IMR-90 (cell line): ENCODE measurements around the gene NXF1. TPM values are rescaled to one million over a fixed set of nuclear protein-coding genes. Genes with fewer than 3 reads are reported as not detected.

Experiments used
- ATAC-seq: fragments of 200-7000 bp; cut with Tn5 transposase; 2 replicates; pipeline ENCODE4 v1.9.1; 2020; ENCODE audit warnings: low read depth, mild to moderate bottlenecking, moderate library complexity
- BruUV-seq: library from RNA; stranded (reverse); fragments of 400-500 nt; replicated peaks from 2 replicates; lab custom pipeline; 2021; lab: Mats Ljungman, UMichigan
- CTCF ChIA-PET: fragments of 300-600 bp; formaldehyde crosslinking; extraction: SDS; loops from one replicate; lab custom pipeline; 2021; ENCODE audit warnings: antibody characterized with exemption; lab: Yijun Ruan, JAX
- POLR2A ChIA-PET: fragments of 300-600 bp; sonication (Branson Sonifier 250); formaldehyde crosslinking; loops from one replicate; lab custom pipeline; 2022; ENCODE audit warnings: antibody characterized with exemption; ENCODE audit not compliant: unreplicated experiment; lab: Charles Lee
- DNase-seq: peaks from one replicate; pipeline ENCODE4 v3.0.0; 2013
- H2AFZ ChIP-seq: replicated peaks from 2 replicates; pipeline ENCODE3; 2013; ENCODE audit warnings: low read length, mild to moderate bottlenecking; ENCODE audit not compliant: poor library complexity
- H2AK5ac ChIP-seq: 2 replicates; pipeline ENCODE4 v1.6.1; 2013; ENCODE audit warnings: low read depth, low read length, inconsistent platforms
- H2AK9ac ChIP-seq: replicated peaks from 2 replicates; pipeline ENCODE3; 2013; ENCODE audit warnings: mild to moderate bottlenecking, low read depth, low read length, moderate library complexity; ENCODE audit not compliant: poor library complexity
- H2BK120ac ChIP-seq: 2 replicates; pipeline ENCODE4 v1.6.1; 2013; ENCODE audit warnings: low read depth, low read length, inconsistent platforms
- H2BK15ac ChIP-seq: 3 replicates; pipeline ENCODE4 v1.6.1; 2013; ENCODE audit warnings: low read depth, low read length, inconsistent platforms
- H2BK20ac ChIP-seq: 2 replicates; pipeline ENCODE4 v1.6.1; 2013; ENCODE audit warnings: low read depth, mild to moderate bottlenecking, inconsistent platforms, low read length, moderate library complexity
- H2BK5ac ChIP-seq: 2 replicates; pipeline ENCODE4 v1.6.1; 2013; ENCODE audit warnings: mild to moderate bottlenecking, low read depth, low read length, inconsistent platforms; ENCODE audit not compliant: poor library complexity, severe bottlenecking
- H3K14ac ChIP-seq: replicated peaks from 2 replicates; pipeline ENCODE4 v1.6.1; 2013; ENCODE audit warnings: low read depth, low read length, inconsistent platforms
- H3K18ac ChIP-seq: 2 replicates; pipeline ENCODE4 v1.6.1; 2013; ENCODE audit warnings: low read depth, low read length, control low read depth
- H3K23ac ChIP-seq: 2 replicates; pipeline ENCODE4 v1.6.1; 2013; ENCODE audit warnings: low read depth, low read length, inconsistent platforms
- H3K27ac ChIP-seq: 2 replicates; pipeline ENCODE4 v1.5.1; 2013; ENCODE audit warnings: mild to moderate bottlenecking, control low read depth, low read length; ENCODE audit not compliant: insufficient read depth
- H3K27me3 ChIP-seq: 2 replicates; pipeline ENCODE4 v1.6.1; 2013; ENCODE audit warnings: low read length; ENCODE audit not compliant: control insufficient read depth, insufficient read depth
- H3K36me3 ChIP-seq: 2 replicates; pipeline ENCODE4 v1.6.1; 2013; ENCODE audit warnings: low read length, mixed read lengths; ENCODE audit not compliant: control insufficient read depth, insufficient read depth
- H3K4ac ChIP-seq: 2 replicates; pipeline ENCODE4 v1.6.1; 2013; ENCODE audit warnings: low read depth, low read length, inconsistent platforms
- H3K4me1 ChIP-seq: 2 replicates; pipeline ENCODE4 v1.6.1; 2013; ENCODE audit warnings: low read length, mixed read lengths; ENCODE audit not compliant: control insufficient read depth, insufficient read depth
- H3K4me2 ChIP-seq: 2 replicates; pipeline ENCODE4 v1.6.1; 2013; ENCODE audit warnings: low read depth, mild to moderate bottlenecking, control low read depth, low read length, moderate library complexity
- H3K4me3 ChIP-seq: 2 replicates; pipeline ENCODE4 v1.5.1; 2013; ENCODE audit warnings: low read depth, mild to moderate bottlenecking, control low read depth, low read length, moderate library complexity; ENCODE audit not compliant: insufficient read depth
- H3K56ac ChIP-seq: 2 replicates; pipeline ENCODE4 v1.6.1; 2013; ENCODE audit warnings: low read length, inconsistent platforms; ENCODE audit not compliant: insufficient read depth; ENCODE audit errors: extremely low read depth
- H3K79me1 ChIP-seq, 2 experiments: 2 replicates each; pipeline ENCODE4 v1.6.1; 2013; ENCODE audit warnings: low read length in 2 of 2, inconsistent platforms in 1 of 2, low read depth in 1 of 2
- H3K9ac ChIP-seq: 2 replicates; pipeline ENCODE4 v1.6.1; 2013; ENCODE audit warnings: low read depth, low read length, control low read depth
- H3K9me1 ChIP-seq: 2 replicates; pipeline ENCODE4 v1.6.1; 2013; ENCODE audit warnings: low read length, inconsistent platforms; ENCODE audit not compliant: insufficient read depth
- H3K9me3 ChIP-seq: 2 replicates; pipeline ENCODE4 v1.6.1; 2013; ENCODE audit warnings: low read length; ENCODE audit not compliant: control insufficient read depth, insufficient read depth
- H4K20me1 ChIP-seq: 2 replicates; pipeline ENCODE4 v1.6.1; 2013; ENCODE audit warnings: low read length, inconsistent platforms; ENCODE audit not compliant: insufficient read depth
- H4K5ac ChIP-seq: 2 replicates; pipeline ENCODE4 v1.6.1; 2013; ENCODE audit warnings: mild to moderate bottlenecking, low read depth, low read length, control low read depth
- H4K8ac ChIP-seq, 2 experiments: 2 replicates each; pipeline ENCODE4 v1.6.1; 2013; ENCODE audit warnings: low read depth in 2 of 2, low read length in 2 of 2, control low read depth in 1 of 2, inconsistent platforms in 1 of 2
- H4K91ac ChIP-seq: 2 replicates; pipeline ENCODE4 v1.6.1; 2013; ENCODE audit warnings: low read depth, low read length, inconsistent platforms; ENCODE audit not compliant: insufficient read depth
- BHLHE40 ChIP-seq: fragments of 150-350 bp; IDR thresholded peaks from 2 replicates; pipeline ENCODE4 v1.6.1; 2016; ENCODE audit warnings: mild to moderate bottlenecking, low read depth, low read length
- CEBPB ChIP-seq: IDR thresholded peaks from 2 replicates; pipeline ENCODE4 v1.6.1; 2012; ENCODE audit warnings: low read depth, low read length, improper control_type of control experiment
- CHD1 ChIP-seq: IDR thresholded peaks from 2 replicates; pipeline ENCODE4 v1.6.1; 2012; ENCODE audit warnings: low read depth, low read length, improper control_type of control experiment
- FOS ChIP-seq: fragments of 150-350 bp; IDR thresholded peaks from 2 replicates; pipeline ENCODE4 v1.6.1; 2016; ENCODE audit warnings: low read depth, low read length
- MAZ ChIP-seq: IDR thresholded peaks from 2 replicates; pipeline ENCODE4 v1.6.1; 2012; ENCODE audit warnings: low read depth, mild to moderate bottlenecking, low read length, improper control_type of control experiment, moderate library complexity, borderline replicate concordance
- MXI1 ChIP-seq: IDR thresholded peaks from 2 replicates; pipeline ENCODE4 v1.6.1; 2012; ENCODE audit warnings: low read depth, mild to moderate bottlenecking, low read length, moderate library complexity, borderline replicate concordance
- POLR2A ChIP-seq: IDR thresholded peaks from 2 replicates; pipeline ENCODE4 v1.6.1; 2012; ENCODE audit warnings: mild to moderate bottlenecking, low read depth, low read length
- WGBS, 2 experiments: methylation state at CpG; one replicate each; pipeline versions ENCODE4 v1.1.5 to v1.1.7; 2013; ENCODE audit warnings: missing lambda C conversion rate in 2 of 2; ENCODE audit not compliant: insufficient read length in 1 of 2; ENCODE audit errors: extremely low coverage in 2 of 2; 5-methylcytosine and 5-hydroxymethylcytosine counted together
- dilution Hi-C: fragments of 300-500 bp; cut with HindIII; formaldehyde crosslinking; loops from one replicate; pipeline ENCODE4 v1.14.3; 2018; ENCODE audit warnings: low sequenced_read_pairs; ENCODE audit not compliant: unreplicated experiment
- in situ Hi-C: fragments of 300-500 bp; cut with MboI; formaldehyde crosslinking; loops from 3 replicates; pipeline ENCODE4 v1.14.3; 2019; ENCODE audit warnings: low sequenced_read_pairs, inconsistent platforms, mixed read lengths
- intact Hi-C: fragments of 100-400 bp; cut with micrococcal nuclease; formaldehyde crosslinking; loops from 2 replicates; pipeline ENCODE4 v1.10.0; 2022
- polyA plus RNA-seq, 3 experiments: library from polyadenylated mRNA; depleted of rRNA; stranded (reverse); fragments of >200 nt; gene quantifications; 2 replicates each; pipeline ENCODE4 v1.2.3, GENCODE V29; 2012; ENCODE audit warnings: low replicate concordance in 1 of 3
- total RNA-seq: library from RNA; depleted of rRNA; stranded (reverse); fragments of >200 nt; gene quantifications from 2 replicates; pipeline ENCODE4 v1.2.3, GENCODE V29; 2012
- TF ChIP-seq, protein P1 (sequence below): fragments of 150-350 bp; IDR thresholded peaks from 2 replicates; pipeline ENCODE4 v1.6.1; 2017; ENCODE audit warnings: mild to moderate bottlenecking, antibody characterized with exemption, low read length, low read depth

The NXF1 gene
- total and polyA plus RNA-seq, 2 of the 4 experiments (the other 2 are of a cell fraction), result 26.3 to 97.4 TPM

DNA sequence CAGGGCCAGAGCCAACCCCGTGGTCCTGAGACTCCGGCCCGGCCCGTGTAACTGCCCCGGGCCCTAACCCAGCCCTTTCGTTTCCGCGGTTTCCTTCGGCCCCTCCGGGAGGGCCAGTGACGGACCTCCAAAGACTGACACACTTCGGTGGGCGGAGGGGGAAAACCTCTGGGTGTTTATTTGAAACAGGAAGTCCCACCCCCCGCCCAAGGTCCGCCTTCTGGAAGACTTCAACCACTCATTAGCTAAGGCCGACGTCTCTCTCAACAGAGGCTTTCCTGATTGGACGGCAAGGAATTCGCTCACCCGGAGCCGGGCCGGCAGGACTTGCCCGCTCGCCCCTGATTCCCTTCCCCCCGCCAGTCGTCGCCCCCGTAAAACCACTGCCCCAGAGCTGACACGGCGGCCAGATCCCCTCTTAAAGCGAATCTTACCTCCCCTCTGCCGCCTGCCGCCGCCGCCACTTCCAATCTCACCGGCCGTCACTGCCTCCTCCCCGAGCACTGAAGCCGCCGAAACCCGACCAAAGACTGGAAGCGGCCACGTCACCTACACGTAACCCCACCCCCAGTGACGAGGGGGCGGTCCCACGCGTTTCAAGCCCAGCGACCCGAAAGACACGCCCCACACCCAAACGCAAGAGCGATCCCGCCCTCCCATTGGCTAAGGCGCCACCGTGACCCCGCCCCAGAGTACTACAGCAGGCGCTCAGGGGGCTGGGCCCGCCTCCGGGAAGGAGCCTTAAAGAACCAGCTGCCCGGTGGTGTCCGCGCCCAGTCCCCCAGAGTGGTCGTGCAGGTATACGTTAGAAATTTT lies 26.5 kb upstream of the NXF1 start, which contains the start of gene STX5:
Gene STX5, minus strand, starts transcription at position 532 of the 816 bp plus-strand sequence. CDS start 808 bp downstream, outside the sequence.
- peak within 1 kb of the TSS; percentile 94 for H3K4me3 ChIP-seq
- BruUV-seq, result no TSS peak
- peak within 1 kb of the TSS; percentile 63 for H4K91ac ChIP-seq
- dilution Hi-C loops, result no loop called here
- ATAC-seq (peak; percentile 95), DNase-seq (peak; percentile 99)
- H3K4me2 ChIP-seq, result peak within 1 kb of the TSS; percentile 98
- H4K20me1 ChIP-seq, result peaks cover 37% of the 10 kb centered on the region; the same call in 1 of the 2 replicates
- H3K9me1 ChIP-seq, result peaks cover 4% of the 10 kb centered on the region; the same call in 1 of the 2 replicates
- TF ChIP-seq MAZ, result peak; percentile 45; the same call in 1 of the 2 replicates
- TF ChIP-seq FOS, result peak; percentile 40; the same call in 1 of the 2 replicates
- peak; percentile 96 for TF ChIP-seq POLR2A
- 0 out of 2 replicates have a peak, but pooled peaks have one; percentile 43 for TF ChIP-seq MXI1
- TF ChIP-seq BHLHE40, result no peak
- no peak for TF ChIP-seq CEBPB
- TF ChIP-seq, protein P1, sequence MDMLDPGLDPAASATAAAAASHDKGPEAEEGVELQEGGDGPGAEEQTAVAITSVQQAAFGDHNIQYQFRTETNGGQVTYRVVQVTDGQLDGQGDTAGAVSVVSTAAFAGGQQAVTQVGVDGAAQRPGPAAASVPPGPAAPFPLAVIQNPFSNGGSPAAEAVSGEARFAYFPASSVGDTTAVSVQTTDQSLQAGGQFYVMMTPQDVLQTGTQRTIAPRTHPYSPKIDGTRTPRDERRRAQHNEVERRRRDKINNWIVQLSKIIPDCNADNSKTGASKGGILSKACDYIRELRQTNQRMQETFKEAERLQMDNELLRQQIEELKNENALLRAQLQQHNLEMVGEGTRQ, result peak; percentile 87
- no peak; the same call in 1 of the 2 replicates for TF ChIP-seq CHD1
- H2BK5ac ChIP-seq, result peak within 1 kb of the TSS; percentile 96
- H2AK5ac ChIP-seq, result peak within 1 kb of the TSS; percentile 67
- peak within 1 kb of the TSS; percentile 61 for H4K5ac ChIP-seq
- H3K56ac ChIP-seq, result peak within 1 kb of the TSS; percentile 67
- ChIA-PET POLR2A (interaction anchor here (0.6 to 1.8 kb wide), 5 partner anchors 10 to 158 kb away, joined by 3 to 16 read pairs (median 4); partner anchors contain the start of gene HNRNPUL2), CTCF (interaction anchor here (0.6 kb wide), 1 partner anchor 20 kb away, joined by 4 read pairs; no protein-coding TSS in a partner anchor)
- no peak within 1 kb of the TSS for H2BK15ac ChIP-seq
- H2BK120ac ChIP-seq, result peak within 1 kb of the TSS; percentile 64; the same call in 1 of the 2 replicates
- WGBS, 2 experiments, result 1% methylated on average over 18 of the region's 65 CpGs; no CpG with 5 or more reads in 1 of the 2 experiments
- H3K14ac ChIP-seq, result peak within 1 kb of the TSS; percentile 92
- peak within 1 kb of the TSS; percentile 90 for H3K23ac ChIP-seq
- peak within 1 kb of the TSS; percentile 21 to 94; a peak in 3 of 4 replicates for H4K8ac ChIP-seq
- peak within 1 kb of the TSS; percentile 67 for H3K18ac ChIP-seq
- H3K27ac ChIP-seq, result peak within 1 kb of the TSS; percentile 95
- H3K4me1 ChIP-seq, result peaks cover 12% of the 10 kb centered on the region
- H2BK20ac ChIP-seq, result 0 out of 2 replicates have a peak within 1 kb of the TSS, but pooled peaks have one; percentile 38
- H3K27me3 ChIP-seq, result no peaks in the 10 kb centered on the region
- H3K36me3 ChIP-seq, result peaks cover 34% of the 10 kb centered on the region
- in situ Hi-C loops, result no loop called here
- peak within 1 kb of the TSS; percentile 88 for H3K4ac ChIP-seq
- intact Hi-C loops, result loop anchor here (2.0 kb wide), 1 partner anchor 45 kb away; the partner anchor contains the start of gene TMEM179B
- peak within 1 kb of the TSS; percentile 99 for H2AFZ ChIP-seq
- peaks cover 23 to 82% of the 10 kb centered on the region in 2 experiments; a peak in 3 of 4 replicates for H3K79me1 ChIP-seq
- H3K9ac ChIP-seq, result peak within 1 kb of the TSS; percentile 94
- H3K9me3 ChIP-seq, result no peaks in the 10 kb centered on the region
- H2AK9ac ChIP-seq, result peak within 1 kb of the TSS; percentile 100
